ENCODE data around the gene SIRPD. TPM values are rescaled to one million over a fixed set of nuclear protein-coding genes. Genes with fewer than 3 reads are reported as not detected.

The SIRPD gene
- polyA plus RNA-seq, 1 donor (not counting 4 experiments of a cell fraction or from before 2014, with no cell fraction given): not detected

GRCh38 chr20:1595333-1595732, 37.8 kb upstream of the SIRPD start:
- FAIRE-seq (no peak), DNase-seq (ENCODE audit: low read depth, low spot score) (no peak)
- TF ChIP-seq CTCF (optimal IDR thresholded peaks at IDR 0.05 in 1 of 3, IDR thresholded peaks at IDR 0.05 in 1 of 3, conservative IDR thresholded peaks at IDR 0.05 in 1 of 3; ENCODE audit: extremely low read depth in 1 of 3, insufficient read depth in 2 of 3, low read length in 3 of 3): no peak
- Histone ChIP-seq H3K9me3 (ENCODE audit: control insufficient read depth, low read depth, low read length) (no peaks in the 10 kb centered on the region), H3K4me1 (ENCODE audit: control insufficient read depth, extremely low read depth, insufficient read depth, low read length) (no peaks in the 10 kb centered on the region), H3K27me3 (ENCODE audit: control insufficient read depth, extremely low read depth, insufficient read depth, low read length) (no peaks in the 10 kb centered on the region), H3K27ac (ENCODE audit: control insufficient read depth, insufficient read depth, low read length) (no peak overlapping the region), H3K36me3 (ENCODE audit: control insufficient read depth in 2 of 2, extremely low read depth in 1 of 2, insufficient read depth in 2 of 2, low read length in 2 of 2) (no peaks in the 10 kb centered on the region), H4K20me1 (ENCODE audit: control insufficient read depth, extremely low read depth, insufficient read depth, low read length) (no peaks in the 10 kb centered on the region), H3K9me1 (ENCODE audit: control insufficient read depth, extremely low read depth, insufficient read depth, low read length) (no peaks in the 10 kb centered on the region), H2AFZ (ENCODE audit: control insufficient read depth, low read length) (no peak overlapping the region), H3K4me3 (ENCODE audit: control insufficient read depth in 2 of 3, extremely low read depth in 1 of 3, insufficient read depth in 2 of 3, low read depth in 1 of 3, low read length in 3 of 3) (no peak overlapping the region), H3K79me2 (ENCODE audit: control insufficient read depth, insufficient read depth, low read length) (no peaks in the 10 kb centered on the region), H3K9ac (ENCODE audit: control insufficient read depth, extremely low read depth, insufficient read depth, low read length) (no peak overlapping the region), H3K4me2 (ENCODE audit: control insufficient read depth, extremely low read depth, insufficient read depth, low read depth, low read length) (no peak overlapping the region)
- dilution Hi-C loops (cut with MboI; ENCODE audit: extremely low pct_ligation_motif_present, low sequenced_read_pairs): no loop called here

- dilution Hi-C loops (cut with MboI; ENCODE audit: extremely low pct_ligation_motif_present, low sequenced_read_pairs): no loop called here
- TF ChIP-seq EZH2 (IDR thresholded peaks at IDR 0.05; ENCODE audit: low read length) (no peak), CTCF (optimal IDR thresholded peaks at IDR 0.05 in 1 of 3, IDR thresholded peaks at IDR 0.05 in 1 of 3, conservative IDR thresholded peaks at IDR 0.05 in 1 of 3; ENCODE audit: extremely low read depth in 1 of 3, insufficient read depth in 2 of 3, low read length in 3 of 3) (no peak)
- no peak overlapping the region for H3K4me2 ChIP-seq (ENCODE audit: control insufficient read depth, extremely low read depth, insufficient read depth, low read depth, low read length)
- H3K9ac ChIP-seq (ENCODE audit: control insufficient read depth, extremely low read depth, insufficient read depth, low read length): no peak overlapping the region
- no peaks in the 10 kb centered on the region for H3K4me1 ChIP-seq (ENCODE audit: control insufficient read depth, extremely low read depth, insufficient read depth, low read length)
- DNase-seq (ENCODE audit: low read depth, low spot score) (no peak), FAIRE-seq (no peak)
- no peak overlapping the region for H3K4me3 ChIP-seq (ENCODE audit: control insufficient read depth in 2 of 3, extremely low read depth in 1 of 3, insufficient read depth in 2 of 3, low read depth in 1 of 3, low read length in 3 of 3)
- H3K36me3 ChIP-seq (ENCODE audit: control insufficient read depth in 2 of 2, extremely low read depth in 1 of 2, insufficient read depth in 2 of 2, low read length in 2 of 2): no peaks in the 10 kb centered on the region
- H3K79me2 ChIP-seq (ENCODE audit: control insufficient read depth, insufficient read depth, low read length): no peaks in the 10 kb centered on the region
- H3K9me1 ChIP-seq (ENCODE audit: control insufficient read depth, extremely low read depth, insufficient read depth, low read length): no peaks in the 10 kb centered on the region
- no peaks in the 10 kb centered on the region for H3K27me3 ChIP-seq (ENCODE audit: control insufficient read depth, extremely low read depth, insufficient read depth, low read length)
- H4K20me1 ChIP-seq (ENCODE audit: control insufficient read depth, extremely low read depth, insufficient read depth, low read length): no peaks in the 10 kb centered on the region
- H2AFZ ChIP-seq (ENCODE audit: control insufficient read depth, low read length): no peak overlapping the region
- no peak overlapping the region for H3K27ac ChIP-seq (ENCODE audit: control insufficient read depth, insufficient read depth, low read length)
- H3K9me3 ChIP-seq (ENCODE audit: control insufficient read depth, low read depth, low read length): no peaks in the 10 kb centered on the region
Observed at GRCh38 chr20:1588533-1589460, 31.3 kb upstream of the SIRPD start.
